ENCODE results near the gene INAFM1. TPM values are rescaled to one million over a fixed set of nuclear protein-coding genes. Genes with fewer than 3 reads are reported as not detected.
A peak's percentile ranks its signal among the peaks of the same experiment; 100 is the strongest.

Gene INAFM1
- total and polyA plus RNA-seq, 9 of the 15 experiments (the other 6 are each of a cell fraction or from before 2014, with no cell fraction given) = 0.71 to 30.9 (median 3.1) TPM

- TF ChIP-seq DNMT1 (IDR thresholded peaks at IDR 0.05) (no peak), ZKSCAN3 (CRISPR knock-in tag; IDR thresholded peaks at IDR 0.05) (no peak), GABPB2 (CRISPR knock-in tag; conservative IDR thresholded peaks at IDR 0.05) (0 out of 2 replicates have a peak, but pooled peaks have one; percentile 23), LEF1 (IDR thresholded peaks at IDR 0.05) (peak; percentile 8; the same call in 1 of the 2 replicates), MCM2 (IDR thresholded peaks at IDR 0.05; ENCODE audit: low read depth) (no peak), NBN (IDR thresholded peaks at IDR 0.05; ENCODE audit: low read depth) (peak; percentile 11), ARID2 (IDR thresholded peaks at IDR 0.05) (0 out of 2 replicates have a peak, but pooled peaks have one; percentile 38), HIVEP1 (CRISPR knock-in tag; IDR thresholded peaks at IDR 0.05) (0 out of 2 replicates have a peak, but pooled peaks have one; percentile 70), ARNT (IDR thresholded peaks at IDR 0.05) (peak in 1 of 2 experiments; percentile 40; a peak in 1 of 4 replicates), PTBP1 (IDR thresholded peaks at IDR 0.05; ENCODE audit: low read depth, low read length) (no peak), NR2C2 (CRISPR knock-in tag; IDR thresholded peaks at IDR 0.05) (no peak), NR2C2 (tag; IDR thresholded peaks at IDR 0.05) (peak; percentile 81), THRAP3 (IDR thresholded peaks at IDR 0.05; ENCODE audit: borderline replicate concordance) (peak; percentile 87), ZSCAN32 (CRISPR knock-in tag; IDR thresholded peaks at IDR 0.05) (0 out of 2 replicates have a peak, but pooled peaks have one; percentile 44), MYC (IDR thresholded peaks at IDR 0.05; ENCODE audit: low read depth, low read length) (0 out of 2 replicates have a peak, but pooled peaks have one; percentile 22), MYC (CRISPR knock-in tag; IDR thresholded peaks at IDR 0.05; ENCODE audit: borderline replicate concordance, low read depth) (no peak; the same call in 1 of the 2 replicates), BDP1 (IDR thresholded peaks at IDR 0.05; ENCODE audit: insufficient read depth, insufficient read length) (no peak), ZNF324 (CRISPR knock-in tag; IDR thresholded peaks at IDR 0.05) (no peak), MCM7 (IDR thresholded peaks at IDR 0.05) (peak in 1 of 2 experiments; percentile 12; a peak in 1 of 4 replicates), ZC3H4 (CRISPR knock-in tag; IDR thresholded peaks at IDR 0.05; ENCODE audit: borderline replicate concordance) (no peak), ZFP1 (CRISPR knock-in tag; IDR thresholded peaks at IDR 0.05) (no peak), FOXP4 (CRISPR knock-in tag; IDR thresholded peaks at IDR 0.05; ENCODE audit: borderline replicate concordance) (no peak), KAT8 (IDR thresholded peaks at IDR 0.05; ENCODE audit: low read depth) (0 out of 2 replicates have a peak, but pooled peaks have one; percentile 6), TCF3 (CRISPR knock-in tag; IDR thresholded peaks at IDR 0.05) (no peak), PHF20 (IDR thresholded peaks at IDR 0.05; ENCODE audit: partially characterized antibody) (peak; percentile 58), ZNF384 (IDR thresholded peaks at IDR 0.05; ENCODE audit: low read depth, low read length) (no peak), TRIM24 (IDR thresholded peaks at IDR 0.05) (peak in 1 of 2 experiments; percentile 93; a peak in 2 of 4 replicates)
- TF ChIP-seq, protein P1, sequence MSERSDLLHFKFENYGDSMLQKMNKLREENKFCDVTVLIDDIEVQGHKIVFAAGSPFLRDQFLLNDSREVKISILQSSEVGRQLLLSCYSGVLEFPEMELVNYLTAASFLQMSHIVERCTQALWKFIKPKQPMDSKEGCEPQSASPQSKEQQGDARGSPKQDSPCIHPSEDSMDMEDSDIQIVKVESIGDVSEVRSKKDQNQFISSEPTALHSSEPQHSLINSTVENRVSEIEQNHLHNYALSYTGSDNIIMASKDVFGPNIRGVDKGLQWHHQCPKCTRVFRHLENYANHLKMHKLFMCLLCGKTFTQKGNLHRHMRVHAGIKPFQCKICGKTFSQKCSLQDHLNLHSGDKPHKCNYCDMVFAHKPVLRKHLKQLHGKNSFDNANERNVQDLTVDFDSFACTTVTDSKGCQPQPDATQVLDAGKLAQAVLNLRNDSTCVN (CRISPR knock-in tag; IDR thresholded peaks at IDR 0.05) = peak; percentile 97
- TF ChIP-seq, protein P2, sequence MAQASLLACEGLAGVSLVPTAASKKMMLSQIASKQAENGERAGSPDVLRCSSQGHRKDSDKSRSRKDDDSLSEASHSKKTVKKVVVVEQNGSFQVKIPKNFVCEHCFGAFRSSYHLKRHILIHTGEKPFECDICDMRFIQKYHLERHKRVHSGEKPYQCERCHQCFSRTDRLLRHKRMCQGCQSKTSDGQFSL (CRISPR knock-in tag; IDR thresholded peaks at IDR 0.05) = no peak
- TF ChIP-seq, protein P2 (tag; IDR thresholded peaks at IDR 0.05) = 0 out of 4 replicates have a peak, but pooled peaks of 1 of the 2 experiments have one; percentile 55
Observed at GRCh38 chr19:47243364-47243775, 31.3 kb upstream of the INAFM1 start (continued).

Measured in K562 (cell line).